GM18519 (cell line): ENCODE data around the gene MGLL.

Source experiments
- ATAC-seq: cut with Tn5 transposase; IDR thresholded peaks from one replicate; pipeline ENCODE4 v1.9.1; 2021; ENCODE audit warnings: mild to moderate bottlenecking, moderate library complexity; ENCODE audit not compliant: unreplicated experiment, low FRiP score

MGLL gene

GRCh38 chr3:127761441-127761801 lies 60.9 kb downstream of the MGLL start:
- no peak for ATAC-seq

- ATAC-seq = no peak
Measured at GRCh38 chr3:127760791-127761440, 61.4 kb downstream of the MGLL start.

- ATAC-seq = no peak
Measured at GRCh38 chr3:127760361-127760760, 62.0 kb downstream of the MGLL start.

GRCh38 chr3:127759826-127760225 lies 62.5 kb downstream of the MGLL start:
- no peak for ATAC-seq

GRCh38 chr3:127758013-127758412 lies 64.3 kb downstream of the MGLL start:
- no peak for ATAC-seq

GRCh38 chr3:127755305-127755681 lies 67.0 kb downstream of the MGLL start:
- ATAC-seq = no peak

GRCh38 chr3:127754411-127755304 lies 67.7 kb downstream of the MGLL start:
- no peak for ATAC-seq

GRCh38 chr3:127753898-127754410 lies 68.4 kb downstream of the MGLL start:
- ATAC-seq = no peak

- no peak for ATAC-seq
Measured at GRCh38 chr3:127753338-127753737, 69.0 kb downstream of the MGLL start.

- no peak for ATAC-seq
Measured at GRCh38 chr3:127751782-127752181, 70.5 kb downstream of the MGLL start.

- no peak for ATAC-seq
Measured at GRCh38 chr3:127751163-127751621, 71.1 kb downstream of the MGLL start.

- no peak for ATAC-seq
Measured at GRCh38 chr3:127750226-127751031, 71.9 kb downstream of the MGLL start.

GRCh38 chr3:127749787-127750225 lies 72.5 kb downstream of the MGLL start:
- ATAC-seq = no peak

- no peak for ATAC-seq
Measured at GRCh38 chr3:127749361-127749760, 73.0 kb downstream of the MGLL start.

- no peak for ATAC-seq
Measured at GRCh38 chr3:127748754-127749327, 73.5 kb downstream of the MGLL start.

GRCh38 chr3:127747751-127748521 lies 74.4 kb downstream of the MGLL start:
- no peak for ATAC-seq

GRCh38 chr3:127747066-127747465 lies 75.2 kb downstream of the MGLL start:
- no peak for ATAC-seq

- no peak for ATAC-seq
Measured at GRCh38 chr3:127746400-127747057, 75.8 kb downstream of the MGLL start.
